Esophagus squamous epithelium (tissue), 4 donors: ENCODE data around the gene SGTA.

ENCODE experiments used
- POLR2A ChIP-seq, 4 donors: fragments of 450-650 bp; IDR thresholded peaks; one replicate each; pipeline ENCODE4 v1.6.1; 2017; ENCODE audit warnings: antibody characterized with exemption in 4 of 4, mild to moderate bottlenecking in 4 of 4, moderate library complexity in 3 of 4
- TF ChIP-seq, protein P1 (sequence below), 6 experiments: fragments of 450-650 bp in 4 of 6; fragments of 200-600 bp in 2 of 6; sonication (generic) in 2 of 6; IDR thresholded peaks; one replicate each; pipeline ENCODE4 v1.5.1; 2016 to 2019; ENCODE audit warnings: antibody characterized with exemption in 6 of 6, mild to moderate bottlenecking in 4 of 6, moderate library complexity in 4 of 6

DNA sequence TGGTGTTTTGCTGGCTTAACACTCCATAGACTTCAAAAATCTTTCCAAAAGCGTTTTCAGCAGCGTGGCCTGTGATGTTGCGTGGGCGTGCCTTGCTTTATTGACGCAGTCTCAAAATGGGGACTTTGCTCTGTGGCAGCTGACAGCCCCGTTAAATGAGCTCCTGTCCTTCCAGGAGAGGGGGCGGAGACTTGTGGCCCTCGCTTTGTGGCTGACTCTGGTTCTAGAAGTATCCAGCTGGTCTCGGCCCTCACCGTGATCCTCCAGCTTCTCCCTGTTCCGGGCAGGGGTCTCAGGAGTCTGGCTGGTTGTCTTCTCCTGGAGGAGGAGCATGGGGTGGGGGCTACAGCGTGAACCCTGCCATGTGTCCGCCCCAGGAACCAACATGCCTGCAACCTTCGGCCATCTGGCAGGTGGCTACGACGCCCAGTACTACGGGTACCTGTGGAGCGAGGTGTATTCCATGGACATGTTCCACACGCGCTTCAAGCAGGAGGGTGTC lies 28.2 kb upstream of the SGTA start:
- TF ChIP-seq POLR2A (IDR thresholded peaks at IDR 0.05) = no peak
- TF ChIP-seq, protein P1, sequence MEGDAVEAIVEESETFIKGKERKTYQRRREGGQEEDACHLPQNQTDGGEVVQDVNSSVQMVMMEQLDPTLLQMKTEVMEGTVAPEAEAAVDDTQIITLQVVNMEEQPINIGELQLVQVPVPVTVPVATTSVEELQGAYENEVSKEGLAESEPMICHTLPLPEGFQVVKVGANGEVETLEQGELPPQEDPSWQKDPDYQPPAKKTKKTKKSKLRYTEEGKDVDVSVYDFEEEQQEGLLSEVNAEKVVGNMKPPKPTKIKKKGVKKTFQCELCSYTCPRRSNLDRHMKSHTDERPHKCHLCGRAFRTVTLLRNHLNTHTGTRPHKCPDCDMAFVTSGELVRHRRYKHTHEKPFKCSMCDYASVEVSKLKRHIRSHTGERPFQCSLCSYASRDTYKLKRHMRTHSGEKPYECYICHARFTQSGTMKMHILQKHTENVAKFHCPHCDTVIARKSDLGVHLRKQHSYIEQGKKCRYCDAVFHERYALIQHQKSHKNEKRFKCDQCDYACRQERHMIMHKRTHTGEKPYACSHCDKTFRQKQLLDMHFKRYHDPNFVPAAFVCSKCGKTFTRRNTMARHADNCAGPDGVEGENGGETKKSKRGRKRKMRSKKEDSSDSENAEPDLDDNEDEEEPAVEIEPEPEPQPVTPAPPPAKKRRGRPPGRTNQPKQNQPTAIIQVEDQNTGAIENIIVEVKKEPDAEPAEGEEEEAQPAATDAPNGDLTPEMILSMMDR (IDR thresholded peaks at IDR 0.05) = no peak
